ENCODE data around the gene TMEM132E.

DNA sequence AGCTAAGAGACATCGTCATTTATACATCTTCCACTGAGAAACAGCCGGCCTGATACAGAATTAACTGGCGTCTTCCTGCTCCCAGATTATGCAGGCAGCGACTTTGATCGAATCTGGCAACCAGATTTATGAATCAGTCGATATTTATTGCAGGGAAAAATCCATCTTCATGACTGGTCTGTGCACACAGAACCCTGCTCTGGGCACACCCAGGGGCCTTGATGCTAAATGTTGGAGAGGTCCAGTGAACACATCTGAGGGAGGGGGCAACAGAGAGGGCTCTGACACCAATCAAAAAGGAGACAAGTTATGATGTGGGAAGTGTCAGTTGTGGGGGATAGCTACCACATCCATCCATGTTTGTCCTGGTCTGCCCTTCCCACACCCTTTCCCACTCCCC lies 102.9 kb downstream of the TMEM132E start:
- TF ChIP-seq, protein P1, sequence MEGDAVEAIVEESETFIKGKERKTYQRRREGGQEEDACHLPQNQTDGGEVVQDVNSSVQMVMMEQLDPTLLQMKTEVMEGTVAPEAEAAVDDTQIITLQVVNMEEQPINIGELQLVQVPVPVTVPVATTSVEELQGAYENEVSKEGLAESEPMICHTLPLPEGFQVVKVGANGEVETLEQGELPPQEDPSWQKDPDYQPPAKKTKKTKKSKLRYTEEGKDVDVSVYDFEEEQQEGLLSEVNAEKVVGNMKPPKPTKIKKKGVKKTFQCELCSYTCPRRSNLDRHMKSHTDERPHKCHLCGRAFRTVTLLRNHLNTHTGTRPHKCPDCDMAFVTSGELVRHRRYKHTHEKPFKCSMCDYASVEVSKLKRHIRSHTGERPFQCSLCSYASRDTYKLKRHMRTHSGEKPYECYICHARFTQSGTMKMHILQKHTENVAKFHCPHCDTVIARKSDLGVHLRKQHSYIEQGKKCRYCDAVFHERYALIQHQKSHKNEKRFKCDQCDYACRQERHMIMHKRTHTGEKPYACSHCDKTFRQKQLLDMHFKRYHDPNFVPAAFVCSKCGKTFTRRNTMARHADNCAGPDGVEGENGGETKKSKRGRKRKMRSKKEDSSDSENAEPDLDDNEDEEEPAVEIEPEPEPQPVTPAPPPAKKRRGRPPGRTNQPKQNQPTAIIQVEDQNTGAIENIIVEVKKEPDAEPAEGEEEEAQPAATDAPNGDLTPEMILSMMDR (tag by site-specific recombination; IDR thresholded peaks at IDR 0.05), result no peak
- TF ChIP-seq, protein P2, sequence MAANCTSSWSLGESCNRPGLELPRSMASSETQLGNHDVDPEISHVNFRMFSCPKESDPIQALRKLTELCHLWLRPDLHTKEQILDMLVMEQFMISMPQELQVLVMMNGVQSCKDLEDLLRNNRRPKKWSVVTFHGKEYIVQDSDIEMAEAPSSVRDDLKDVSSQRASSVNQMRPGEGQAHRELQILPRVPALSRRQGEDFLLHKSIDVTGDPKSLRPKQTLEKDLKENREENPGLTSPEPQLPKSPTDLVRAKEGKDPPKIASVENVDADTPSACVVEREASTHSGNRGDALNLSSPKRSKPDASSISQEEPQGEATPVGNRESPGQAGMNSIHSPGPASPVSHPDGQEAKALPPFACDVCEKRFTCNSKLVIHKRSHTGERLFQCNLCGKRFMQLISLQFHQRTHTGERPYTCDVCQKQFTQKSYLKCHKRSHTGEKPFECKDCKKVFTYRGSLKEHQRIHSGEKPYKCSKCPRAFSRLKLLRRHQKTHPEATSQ (tag by site-specific recombination; IDR thresholded peaks at IDR 0.05), result no peak
- no peak for TF ChIP-seq YY1 (tag by site-specific recombination; IDR thresholded peaks at IDR 0.05)
- TF ChIP-seq KLF10 (tag by site-specific recombination; IDR thresholded peaks at IDR 0.05), result no peak
- TF ChIP-seq ZNF292 (tag by site-specific recombination; IDR thresholded peaks at IDR 0.05; ENCODE audit: borderline replicate concordance, low read depth), result no peak
- TF ChIP-seq ZNF2 (tag by site-specific recombination; IDR thresholded peaks at IDR 0.05), result no peak
- no peak for TF ChIP-seq ZNF624 (tag by site-specific recombination; IDR thresholded peaks at IDR 0.05)
- no peak for TF ChIP-seq SP3 (tag by site-specific recombination; IDR thresholded peaks at IDR 0.05)

All from HEK293 (cell line).